HL-60 (cell line): Measurements from ENCODE around the gene PCP4.

Experiments used
- DNase-seq, 2 experiments: peaks; one replicate each; pipeline ENCODE4 v3.0.0-alpha.2; 2010 to 2020; ENCODE audit warnings: low read depth in 1 of 2, low spot score in 1 of 2
- H3K27ac ChIP-seq: fragments of 250-450 bp; sonication (Bioruptor Pico); replicated peaks from 2 replicates; pipeline ENCODE4 v1.5.1; 2020; ENCODE audit warnings: mild to moderate bottlenecking, moderate library complexity
- H3K27me3 ChIP-seq: fragments of 250-450 bp; sonication (Bioruptor Pico); 2 replicates; pipeline ENCODE4 v1.5.1; 2021; ENCODE audit warnings: mild to moderate bottlenecking, moderate library complexity; ENCODE audit not compliant: insufficient read depth, poor library complexity, severe bottlenecking
- H3K4me3 ChIP-seq: replicated peaks from 2 replicates; pipeline ENCODE4 v1.5.1; 2011; ENCODE audit warnings: mild to moderate bottlenecking, control low read depth, low read length; ENCODE audit not compliant: insufficient read depth
- CTCF ChIP-seq: IDR thresholded peaks from one replicate; pipeline ENCODE4 v1.5.1; 2011; ENCODE audit warnings: low read length, control low read depth, inconsistent platforms; ENCODE audit not compliant: insufficient read depth
- GABPA ChIP-seq: IDR thresholded peaks from 2 replicates; pipeline ENCODE4 v1.6.1; 2012; ENCODE audit warnings: low read depth
- POLR2AphosphoS5 ChIP-seq: IDR thresholded peaks from 2 replicates; pipeline ENCODE4 v1.6.1; 2012; ENCODE audit warnings: low read depth
- REST ChIP-seq: IDR thresholded peaks from 2 replicates; pipeline ENCODE4 v1.6.1; 2012; ENCODE audit warnings: low read depth; ENCODE audit not compliant: insufficient replicate concordance
- SPI1 ChIP-seq: IDR thresholded peaks from 2 replicates; pipeline ENCODE4 v1.6.1; 2012; ENCODE audit warnings: low read depth, mild to moderate bottlenecking, borderline replicate concordance

The PCP4 gene

GRCh38 chr21:39843483-39843882 lies 23.8 kb upstream of the PCP4 start:
- H3K27ac ChIP-seq = no peak overlapping the region
- H3K27me3 ChIP-seq = no peaks in the 10 kb centered on the region
- no peak for TF ChIP-seq SPI1
- no peak for TF ChIP-seq REST
- no peak for TF ChIP-seq CTCF
- TF ChIP-seq GABPA = no peak
- no peak for TF ChIP-seq POLR2AphosphoS5
- H3K4me3 ChIP-seq = no peak overlapping the region
- no peak for DNase-seq

- TF ChIP-seq CTCF = no peak
- no peak for TF ChIP-seq POLR2AphosphoS5
- TF ChIP-seq GABPA = no peak
- no peak for TF ChIP-seq REST
- no peak for TF ChIP-seq SPI1
Observed at GRCh38 chr21:39843916-39844315, 23.3 kb upstream of the PCP4 start.

GRCh38 chr21:39845571-39846130 lies 21.6 kb upstream of the PCP4 start:
- no peak overlapping the region for H3K27ac ChIP-seq
- no peak for DNase-seq
- no peaks in the 10 kb centered on the region for H3K27me3 ChIP-seq
- H3K4me3 ChIP-seq = no peak overlapping the region
- TF ChIP-seq GABPA = no peak
- no peak for TF ChIP-seq SPI1
- TF ChIP-seq CTCF = no peak
- no peak for TF ChIP-seq POLR2AphosphoS5
- no peak for TF ChIP-seq REST

More at GRCh38 chr21:39843916-39844315, 23.3 kb upstream of the PCP4 start:
- H3K4me3 ChIP-seq = no peak overlapping the region
- DNase-seq = no peak
- no peak overlapping the region for H3K27ac ChIP-seq
- H3K27me3 ChIP-seq = no peaks in the 10 kb centered on the region
